ENCODE data around the gene RAB26. TPM values are rescaled to one million over a fixed set of nuclear protein-coding genes. Genes with fewer than 3 reads are reported as not detected.

The RAB26 gene
- polyA plus RNA-seq, 1 donor (not counting 4 experiments of a cell fraction or from before 2014, with no cell fraction given), result 0.58 TPM

DNA sequence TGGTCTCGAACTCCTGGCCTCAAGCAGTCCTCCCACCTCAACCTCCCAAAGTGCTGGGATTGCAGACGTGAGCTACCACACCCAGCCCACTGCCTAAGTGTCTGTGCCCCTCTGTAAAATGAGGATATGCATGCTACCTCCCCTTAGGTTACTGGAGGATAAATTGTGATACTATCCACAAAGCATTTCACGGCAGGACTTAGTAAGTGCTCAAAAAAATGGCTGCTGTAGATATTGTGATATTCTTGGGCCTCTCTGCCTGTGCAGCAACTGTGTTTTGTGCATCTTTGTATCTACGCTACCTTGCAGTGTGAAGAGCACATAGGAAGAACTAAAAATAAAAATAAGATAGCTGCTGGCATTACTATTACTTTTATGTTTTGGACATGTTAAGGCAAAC, 49.9 kb downstream of the RAB26 start:
- H3K9me3 ChIP-seq (ENCODE audit: control insufficient read depth, low read depth, low read length), result no peaks in the 10 kb centered on the region
- FAIRE-seq (no peak), DNase-seq (ENCODE audit: low read depth, low spot score) (no peak)
- peaks cover 36% of the 10 kb centered on the region for H3K27me3 ChIP-seq (ENCODE audit: control insufficient read depth, extremely low read depth, insufficient read depth, low read length)
- no peaks in the 10 kb centered on the region for H3K9me1 ChIP-seq (ENCODE audit: control insufficient read depth, extremely low read depth, insufficient read depth, low read length)
- dilution Hi-C loops (cut with MboI; ENCODE audit: extremely low pct_ligation_motif_present, low sequenced_read_pairs), result no loop called here
- TF ChIP-seq, protein P1, sequence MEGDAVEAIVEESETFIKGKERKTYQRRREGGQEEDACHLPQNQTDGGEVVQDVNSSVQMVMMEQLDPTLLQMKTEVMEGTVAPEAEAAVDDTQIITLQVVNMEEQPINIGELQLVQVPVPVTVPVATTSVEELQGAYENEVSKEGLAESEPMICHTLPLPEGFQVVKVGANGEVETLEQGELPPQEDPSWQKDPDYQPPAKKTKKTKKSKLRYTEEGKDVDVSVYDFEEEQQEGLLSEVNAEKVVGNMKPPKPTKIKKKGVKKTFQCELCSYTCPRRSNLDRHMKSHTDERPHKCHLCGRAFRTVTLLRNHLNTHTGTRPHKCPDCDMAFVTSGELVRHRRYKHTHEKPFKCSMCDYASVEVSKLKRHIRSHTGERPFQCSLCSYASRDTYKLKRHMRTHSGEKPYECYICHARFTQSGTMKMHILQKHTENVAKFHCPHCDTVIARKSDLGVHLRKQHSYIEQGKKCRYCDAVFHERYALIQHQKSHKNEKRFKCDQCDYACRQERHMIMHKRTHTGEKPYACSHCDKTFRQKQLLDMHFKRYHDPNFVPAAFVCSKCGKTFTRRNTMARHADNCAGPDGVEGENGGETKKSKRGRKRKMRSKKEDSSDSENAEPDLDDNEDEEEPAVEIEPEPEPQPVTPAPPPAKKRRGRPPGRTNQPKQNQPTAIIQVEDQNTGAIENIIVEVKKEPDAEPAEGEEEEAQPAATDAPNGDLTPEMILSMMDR (optimal IDR thresholded peaks at IDR 0.05 in 1 of 3, IDR thresholded peaks at IDR 0.05 in 1 of 3, conservative IDR thresholded peaks at IDR 0.05 in 1 of 3; ENCODE audit: extremely low read depth in 1 of 3, insufficient read depth in 2 of 3, low read length in 3 of 3), result no peak
- TF ChIP-seq EZH2 (IDR thresholded peaks at IDR 0.05; ENCODE audit: low read length), result no peak
- no peak overlapping the region for H3K4me3 ChIP-seq (ENCODE audit: control insufficient read depth in 2 of 3, extremely low read depth in 1 of 3, insufficient read depth in 2 of 3, low read depth in 1 of 3, low read length in 3 of 3)
- no peaks in the 10 kb centered on the region for H4K20me1 ChIP-seq (ENCODE audit: control insufficient read depth, extremely low read depth, insufficient read depth, low read length)
- H3K4me1 ChIP-seq (ENCODE audit: control insufficient read depth, extremely low read depth, insufficient read depth, low read length), result peaks cover 16% of the 10 kb centered on the region
- no peak overlapping the region for H3K27ac ChIP-seq (ENCODE audit: control insufficient read depth, insufficient read depth, low read length)
- no peaks in the 10 kb centered on the region for H3K79me2 ChIP-seq (ENCODE audit: control insufficient read depth, insufficient read depth, low read length)
- no peaks in the 10 kb centered on the region for H3K36me3 ChIP-seq (ENCODE audit: control insufficient read depth in 2 of 2, extremely low read depth in 1 of 2, insufficient read depth in 2 of 2, low read length in 2 of 2)
- H3K9ac ChIP-seq (ENCODE audit: control insufficient read depth, extremely low read depth, insufficient read depth, low read length), result no peak overlapping the region
- no peak overlapping the region for H2AFZ ChIP-seq (ENCODE audit: control insufficient read depth, low read length)
- H3K4me2 ChIP-seq (ENCODE audit: control insufficient read depth, extremely low read depth, insufficient read depth, low read depth, low read length), result no peak overlapping the region

- H4K20me1 ChIP-seq (ENCODE audit: control insufficient read depth, extremely low read depth, insufficient read depth, low read length), result no peaks in the 10 kb centered on the region
- dilution Hi-C loops (cut with MboI; ENCODE audit: extremely low pct_ligation_motif_present, low sequenced_read_pairs), result no loop called here
- H3K4me3 ChIP-seq (ENCODE audit: control insufficient read depth in 2 of 3, extremely low read depth in 1 of 3, insufficient read depth in 2 of 3, low read depth in 1 of 3, low read length in 3 of 3), result no peak overlapping the region
- no peak overlapping the region for H3K4me2 ChIP-seq (ENCODE audit: control insufficient read depth, extremely low read depth, insufficient read depth, low read depth, low read length)
- H3K9me1 ChIP-seq (ENCODE audit: control insufficient read depth, extremely low read depth, insufficient read depth, low read length), result no peaks in the 10 kb centered on the region
- no peaks in the 10 kb centered on the region for H3K36me3 ChIP-seq (ENCODE audit: control insufficient read depth in 2 of 2, extremely low read depth in 1 of 2, insufficient read depth in 2 of 2, low read length in 2 of 2)
- no peaks in the 10 kb centered on the region for H3K79me2 ChIP-seq (ENCODE audit: control insufficient read depth, insufficient read depth, low read length)
- TF ChIP-seq EZH2 (IDR thresholded peaks at IDR 0.05; ENCODE audit: low read length), result no peak
- TF ChIP-seq, protein P1 (optimal IDR thresholded peaks at IDR 0.05 in 1 of 3, IDR thresholded peaks at IDR 0.05 in 1 of 3, conservative IDR thresholded peaks at IDR 0.05 in 1 of 3; ENCODE audit: extremely low read depth in 1 of 3, insufficient read depth in 2 of 3, low read length in 3 of 3), result no peak
- H2AFZ ChIP-seq (ENCODE audit: control insufficient read depth, low read length), result no peak overlapping the region
- H3K27me3 ChIP-seq (ENCODE audit: control insufficient read depth, extremely low read depth, insufficient read depth, low read length), result peaks cover 28% of the 10 kb centered on the region
- H3K4me1 ChIP-seq (ENCODE audit: control insufficient read depth, extremely low read depth, insufficient read depth, low read length), result peaks cover 16% of the 10 kb centered on the region
- H3K9ac ChIP-seq (ENCODE audit: control insufficient read depth, extremely low read depth, insufficient read depth, low read length), result no peak overlapping the region
- no peaks in the 10 kb centered on the region for H3K9me3 ChIP-seq (ENCODE audit: control insufficient read depth, low read depth, low read length)
- DNase-seq (ENCODE audit: low read depth, low spot score), result no peak
- no peak overlapping the region for H3K27ac ChIP-seq (ENCODE audit: control insufficient read depth, insufficient read depth, low read length)
- FAIRE-seq, result no peak
Measured at GRCh38 chr16:2199095-2199494, 50.7 kb downstream of the RAB26 start.
